ENCODE data around the gene MED31. TPM values are rescaled to one million over a fixed set of nuclear protein-coding genes. Genes with fewer than 3 reads are reported as not detected.

MED31 gene
- total and polyA plus RNA-seq, 2 donors from 2014 or later: 15.9 to 21.0 TPM

DNA sequence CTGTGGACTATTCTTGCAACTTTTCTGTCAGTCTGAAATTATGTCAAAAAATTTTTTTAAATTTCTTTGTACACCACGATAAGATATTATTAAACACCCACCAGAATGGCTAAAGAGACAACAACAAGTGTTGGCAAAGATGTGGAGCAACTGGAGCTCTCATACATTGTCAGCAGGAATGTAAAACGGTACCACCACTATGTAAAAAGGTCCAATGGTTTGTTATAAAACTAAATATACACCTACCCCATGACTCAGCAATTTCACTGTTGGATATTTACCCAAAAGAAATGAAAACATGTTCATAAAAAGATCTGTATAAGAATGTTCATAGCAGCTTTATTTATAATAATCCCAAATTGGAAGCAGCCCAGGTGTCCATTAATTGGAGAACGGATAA, 18.1 kb downstream of the MED31 start:
- no peaks in the 10 kb centered on the region for H3K9me3 ChIP-seq (ENCODE audit: control insufficient read depth in 2 of 3, insufficient read depth in 1 of 3, low read length in 3 of 3)
- no peak for TF ChIP-seq CTCF (IDR thresholded peaks at IDR 0.05; ENCODE audit: borderline replicate concordance, extremely low read depth, insufficient read depth)
- no peak overlapping the region for H3K27ac ChIP-seq (ENCODE audit: low read depth in 2 of 2, low read length in 2 of 2)
- no peak overlapping the region for H3K9ac ChIP-seq (ENCODE audit: low read length in 3 of 3)
- DNase-seq: no peak
- intact Hi-C loops (cut with DNase I): no loop called here
- no peak for FAIRE-seq
- H3K36me3 ChIP-seq (ENCODE audit: control insufficient read depth in 2 of 3, insufficient read depth in 3 of 3, low read length in 3 of 3): peaks cover 7 to 25% (median 8%) of the 10 kb centered on the region in 3 donors
- H3K27me3 ChIP-seq (ENCODE audit: control insufficient read depth, insufficient read depth, low read length): no peaks in the 10 kb centered on the region
- no peak overlapping the region for H3K4me3 ChIP-seq (ENCODE audit: low read length in 3 of 3)
- no peaks in the 10 kb centered on the region for H3K4me1 ChIP-seq (ENCODE audit: control insufficient read depth in 2 of 3, insufficient read depth in 2 of 3, low read depth in 1 of 3, low read length in 3 of 3)

DNA sequence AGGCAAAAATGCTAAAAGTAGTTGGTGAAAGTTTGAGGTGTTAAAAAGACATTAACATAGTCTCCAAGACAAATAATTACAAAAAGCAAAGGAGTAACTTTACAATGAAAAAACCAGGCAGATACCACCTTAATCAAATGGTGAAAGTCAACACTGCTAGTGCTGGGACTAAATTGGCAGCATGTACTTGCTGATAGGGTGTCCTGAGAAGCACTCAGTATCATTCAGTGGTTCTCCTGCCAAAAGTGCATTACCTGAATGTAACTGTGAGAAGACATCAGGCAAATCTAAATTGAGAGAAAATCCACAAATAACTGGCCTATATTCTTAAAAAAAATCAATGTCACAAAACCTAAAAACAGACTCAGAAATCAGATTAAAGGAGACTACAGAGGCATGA, 18.9 kb downstream of the MED31 start:
- Histone ChIP-seq H3K36me3 (ENCODE audit: control insufficient read depth in 2 of 3, insufficient read depth in 3 of 3, low read length in 3 of 3) (peaks cover 9 to 33% (median 16%) of the 10 kb centered on the region in 3 donors), H3K4me1 (ENCODE audit: control insufficient read depth in 2 of 3, insufficient read depth in 2 of 3, low read depth in 1 of 3, low read length in 3 of 3) (no peaks in the 10 kb centered on the region), H3K27ac (ENCODE audit: low read depth in 2 of 2, low read length in 2 of 2) (no peak overlapping the region), H3K9ac (ENCODE audit: low read length in 3 of 3) (no peak overlapping the region), H3K27me3 (ENCODE audit: control insufficient read depth, insufficient read depth, low read length) (no peaks in the 10 kb centered on the region), H3K9me3 (ENCODE audit: control insufficient read depth in 2 of 3, insufficient read depth in 1 of 3, low read length in 3 of 3) (no peaks in the 10 kb centered on the region), H3K4me3 (ENCODE audit: low read length in 3 of 3) (no peak overlapping the region)
- FAIRE-seq: no peak
- intact Hi-C loops (cut with DNase I): no loop called here
- TF ChIP-seq CTCF (IDR thresholded peaks at IDR 0.05; ENCODE audit: borderline replicate concordance, extremely low read depth, insufficient read depth): no peak
- DNase-seq: no peak

DNA sequence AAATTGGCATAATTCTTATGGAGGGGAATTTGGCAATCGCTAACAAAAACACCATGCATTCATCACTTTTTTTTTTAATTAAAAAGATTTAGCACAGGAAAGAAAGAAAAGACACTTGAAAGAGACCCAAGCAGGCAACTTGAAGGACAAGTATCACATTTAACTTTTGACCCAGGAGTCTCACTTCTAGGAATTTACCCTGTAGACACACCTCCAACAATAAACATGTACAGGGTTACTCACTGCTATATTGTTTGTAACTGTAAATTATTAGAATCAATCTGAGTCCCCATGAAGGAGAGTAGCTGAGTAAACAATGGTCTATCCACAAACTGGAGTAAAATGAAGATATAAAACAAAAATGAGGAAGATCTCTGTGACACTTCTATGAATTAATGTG, 21.0 kb downstream of the MED31 start:
- Histone ChIP-seq H3K27ac (ENCODE audit: low read depth in 2 of 2, low read length in 2 of 2) (no peak overlapping the region), H3K9ac (ENCODE audit: low read length in 3 of 3) (no peak overlapping the region), H3K4me3 (ENCODE audit: low read length in 3 of 3) (no peak overlapping the region), H3K36me3 (ENCODE audit: control insufficient read depth in 2 of 3, insufficient read depth in 3 of 3, low read length in 3 of 3) (peaks cover 9 to 42% (median 18%) of the 10 kb centered on the region in 3 donors), H3K27me3 (ENCODE audit: control insufficient read depth, insufficient read depth, low read length) (no peaks in the 10 kb centered on the region), H3K4me1 (ENCODE audit: control insufficient read depth in 2 of 3, insufficient read depth in 2 of 3, low read depth in 1 of 3, low read length in 3 of 3) (no peaks in the 10 kb centered on the region), H3K9me3 (ENCODE audit: control insufficient read depth in 2 of 3, insufficient read depth in 1 of 3, low read length in 3 of 3) (no peaks in the 10 kb centered on the region)
- FAIRE-seq (no peak), DNase-seq (no peak)
- intact Hi-C loops (cut with DNase I): no loop called here
- no peak for TF ChIP-seq CTCF (IDR thresholded peaks at IDR 0.05; ENCODE audit: borderline replicate concordance, extremely low read depth, insufficient read depth)

GRCh38 chr17:6627019-6627418, 24.4 kb downstream of the MED31 start:
- intact Hi-C loops (cut with DNase I): no loop called here
- Histone ChIP-seq H3K27ac (ENCODE audit: low read depth in 2 of 2, low read length in 2 of 2) (no peak overlapping the region), H3K27me3 (ENCODE audit: control insufficient read depth, insufficient read depth, low read length) (no peaks in the 10 kb centered on the region), H3K9ac (ENCODE audit: low read length in 3 of 3) (no peak overlapping the region), H3K9me3 (ENCODE audit: control insufficient read depth in 2 of 3, insufficient read depth in 1 of 3, low read length in 3 of 3) (no peaks in the 10 kb centered on the region), H3K4me3 (ENCODE audit: low read length in 3 of 3) (no peak overlapping the region), H3K36me3 (ENCODE audit: control insufficient read depth in 2 of 3, insufficient read depth in 3 of 3, low read length in 3 of 3) (peaks cover 9 to 49% (median 12%) of the 10 kb centered on the region in 3 donors), H3K4me1 (ENCODE audit: control insufficient read depth in 2 of 3, insufficient read depth in 2 of 3, low read depth in 1 of 3, low read length in 3 of 3) (no peaks in the 10 kb centered on the region)
- FAIRE-seq (no peak), DNase-seq (no peak)
- TF ChIP-seq CTCF (IDR thresholded peaks at IDR 0.05; ENCODE audit: borderline replicate concordance, extremely low read depth, insufficient read depth): no peak

Data from kidney (tissue), 14 donors.